ENCODE data around the gene CST7.

The CST7 gene

DNA sequence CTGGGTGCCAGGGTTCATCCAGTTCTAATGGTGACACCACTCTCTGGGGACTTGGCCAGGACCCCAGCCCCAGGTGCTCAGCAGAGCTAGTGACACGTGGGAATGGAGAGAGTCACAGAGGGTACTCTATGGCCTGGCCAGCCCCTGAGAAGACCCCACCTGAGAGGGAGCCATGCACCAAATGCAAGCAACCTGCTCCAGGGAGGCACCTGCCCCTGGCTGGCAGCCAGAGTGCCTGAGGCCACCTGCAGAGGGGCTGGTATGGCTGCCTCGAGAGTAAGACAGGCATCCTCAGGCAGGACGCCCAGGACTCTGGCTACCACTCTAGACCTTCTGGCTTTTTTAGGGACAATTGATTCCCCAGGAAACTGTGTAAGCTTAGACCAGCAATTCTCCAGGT is 38.6 kb upstream of the CST7 start:
- DNase-seq = no peak
- Histone ChIP-seq H3K36me3 (no peaks in the 10 kb centered on the region), H3K27me3 (ENCODE audit: insufficient read depth, low read depth, severe bottlenecking) (no peaks in the 10 kb centered on the region), H3K4me3 (ENCODE audit: low read depth, low read length) (no peak overlapping the region), H3K9me3 (ENCODE audit: severe bottlenecking) (no peaks in the 10 kb centered on the region), H3K27ac (no peak overlapping the region)
- TF ChIP-seq CTCF (IDR thresholded peaks at IDR 0.05; ENCODE audit: low read depth, low read length) = no peak

DNA sequence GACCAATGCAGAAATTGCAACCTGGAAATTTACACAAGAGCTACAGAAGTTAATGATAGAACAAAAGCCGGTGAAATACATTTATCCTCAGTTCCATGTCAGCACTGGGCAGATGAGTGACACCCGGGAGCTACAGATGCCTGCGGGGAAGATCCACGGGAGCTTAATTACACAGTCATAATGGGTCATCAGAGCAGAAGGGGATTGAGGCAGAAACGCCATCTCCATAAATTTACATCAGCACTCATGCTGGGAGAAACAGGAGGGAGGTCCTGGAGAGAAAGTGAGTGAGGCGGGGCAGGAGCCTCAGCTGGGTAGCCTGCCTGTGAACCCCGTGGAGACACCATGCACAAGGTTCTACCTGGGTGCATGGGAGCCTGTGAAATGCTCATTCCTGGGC is 37.6 kb upstream of the CST7 start:
- no peak for TF ChIP-seq CTCF (IDR thresholded peaks at IDR 0.05; ENCODE audit: low read depth, low read length)

DNA sequence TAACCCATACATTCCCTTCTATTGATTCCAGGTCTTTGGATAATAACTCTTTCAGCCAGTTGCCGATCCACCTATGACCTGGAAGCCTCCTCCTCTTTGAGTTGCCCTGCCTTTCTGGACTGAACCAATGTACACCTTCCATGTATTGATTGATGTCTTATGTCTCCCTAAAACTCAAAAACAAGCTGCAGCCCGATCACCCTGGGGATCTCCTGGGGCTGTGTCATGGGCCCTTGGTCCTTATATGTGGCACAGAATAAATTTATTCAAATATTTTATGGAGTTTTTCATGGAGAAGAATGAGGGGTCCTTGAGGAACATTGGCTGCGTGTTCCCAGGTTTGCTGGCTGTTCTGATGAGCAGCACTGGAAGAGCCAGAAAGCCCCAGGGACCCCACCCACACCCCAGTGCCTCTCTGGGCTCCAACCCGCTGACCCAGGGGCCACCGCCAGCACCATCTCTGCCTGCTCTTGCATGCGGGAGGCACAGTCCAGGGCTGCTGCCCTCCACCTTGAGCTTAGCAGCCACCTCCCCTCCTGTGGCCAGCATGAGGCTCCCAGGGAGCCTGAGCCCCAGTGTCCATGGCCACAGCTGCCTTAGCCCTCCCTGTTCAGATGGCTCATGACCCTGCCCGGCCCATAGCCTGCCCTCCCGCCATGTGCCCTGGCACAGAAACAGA is 36.5 kb upstream of the CST7 start:
- no peak for DNase-seq
- no peak for TF ChIP-seq CTCF (IDR thresholded peaks at IDR 0.05; ENCODE audit: low read depth, low read length)
- H3K36me3 ChIP-seq = no peaks in the 10 kb centered on the region
- H3K4me3 ChIP-seq (ENCODE audit: low read depth, low read length) = no peak overlapping the region
- H3K9me3 ChIP-seq (ENCODE audit: severe bottlenecking) = no peaks in the 10 kb centered on the region
- H3K27me3 ChIP-seq (ENCODE audit: insufficient read depth, low read depth, severe bottlenecking) = no peaks in the 10 kb centered on the region
- no peak overlapping the region for H3K27ac ChIP-seq

More for the DNA sequence above, 37.6 kb upstream of the CST7 start:
- no peak overlapping the region for H3K27ac ChIP-seq
- H3K9me3 ChIP-seq (ENCODE audit: severe bottlenecking) = no peaks in the 10 kb centered on the region
- H3K27me3 ChIP-seq (ENCODE audit: insufficient read depth, low read depth, severe bottlenecking) = no peaks in the 10 kb centered on the region
- no peak for DNase-seq
- no peaks in the 10 kb centered on the region for H3K36me3 ChIP-seq
- no peak overlapping the region for H3K4me3 ChIP-seq (ENCODE audit: low read depth, low read length)

DNA sequence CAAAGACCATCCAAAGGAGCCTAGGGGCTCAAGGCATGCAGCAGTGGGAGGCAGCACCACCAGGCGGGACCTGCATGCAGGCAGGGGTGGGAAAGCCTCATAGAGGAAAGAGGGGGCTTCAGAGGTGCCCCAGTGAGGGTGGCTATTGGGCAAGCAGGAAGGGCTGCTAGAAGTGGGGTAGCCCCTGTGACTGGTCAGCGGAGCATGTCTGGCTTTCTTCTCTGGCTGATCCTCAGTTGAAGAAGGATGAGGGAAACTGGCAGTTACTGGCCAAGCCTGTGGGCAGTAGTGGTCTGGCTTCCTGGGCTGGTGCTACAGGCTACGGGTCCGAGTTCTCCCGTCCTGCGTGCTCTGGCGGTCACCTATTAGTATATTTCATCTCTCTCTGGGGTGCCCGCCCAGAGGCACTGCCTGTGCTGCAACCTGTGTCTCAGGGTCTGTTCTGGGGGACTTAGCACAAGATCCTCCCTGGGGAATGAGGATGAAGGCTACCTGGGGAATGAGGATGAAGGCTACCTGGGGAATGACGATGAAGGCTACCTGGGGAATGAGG is 35.9 kb upstream of the CST7 start:
- Histone ChIP-seq H3K4me3 (ENCODE audit: low read depth, low read length) (no peak overlapping the region), H3K9me3 (ENCODE audit: severe bottlenecking) (no peaks in the 10 kb centered on the region), H3K36me3 (no peaks in the 10 kb centered on the region), H3K27ac (no peak overlapping the region), H3K27me3 (ENCODE audit: insufficient read depth, low read depth, severe bottlenecking) (no peaks in the 10 kb centered on the region)
- DNase-seq = no peak
- TF ChIP-seq CTCF (IDR thresholded peaks at IDR 0.05; ENCODE audit: low read depth, low read length) = no peak

GRCh38 chr20:24914388-24915241 is 34.5 kb upstream of the CST7 start:
- no peak overlapping the region for H3K27ac ChIP-seq
- TF ChIP-seq CTCF (IDR thresholded peaks at IDR 0.05; ENCODE audit: low read depth, low read length) = no peak
- H3K9me3 ChIP-seq (ENCODE audit: severe bottlenecking) = no peaks in the 10 kb centered on the region
- H3K36me3 ChIP-seq = no peaks in the 10 kb centered on the region
- H3K27me3 ChIP-seq (ENCODE audit: insufficient read depth, low read depth, severe bottlenecking) = no peaks in the 10 kb centered on the region
- DNase-seq = no peak
- H3K4me3 ChIP-seq (ENCODE audit: low read depth, low read length) = no peak overlapping the region

Measured in WERI-Rb-1 (cell line).